OCI-LY3 (cell line): Measurements from ENCODE around the gene PEX12.
A peak's percentile ranks its signal among the peaks of the same experiment; 100 is the strongest.
"Not testable (repeated sequence)": the region's sequence is repeated elsewhere in the genome, so short reads cannot be mapped to it uniquely, and the experiment has no call there.

Experiments used
- H2AFZ ChIP-seq: fragments of 200-600, 300-600 bp; shearing (Covaris generic); 2 replicates; pipeline ENCODE4 v1.6.0; 2014; ENCODE audit warnings: antibody characterized with exemption, low read depth, low read length
- H3K27ac ChIP-seq: fragments of 200-600, 300-600 bp; sonication (generic); 2 replicates; pipeline ENCODE4 v1.5.1; 2014; ENCODE audit warnings: mild to moderate bottlenecking, low read length, moderate library complexity, mixed read lengths
- H3K27me3 ChIP-seq: fragments of 200-600, 300-600 bp; sonication (generic); 2 replicates; pipeline ENCODE4 v1.6.1; 2014; ENCODE audit warnings: low read depth, low read length, mixed read lengths
- H3K36me3 ChIP-seq: fragments of 200-600, 300-600 bp; sonication (generic); replicated peaks from 2 replicates; pipeline ENCODE3; 2014; ENCODE audit warnings: low read depth, low read length, mixed read lengths
- H3K4me1 ChIP-seq: fragments of 300-600, 200-600 bp; sonication (generic); 2 replicates; pipeline ENCODE4 v1.6.1; 2014; ENCODE audit warnings: low read length, mixed read lengths
- H3K4me2 ChIP-seq: fragments of 200-600, 300-600 bp; sonication (generic); 2 replicates; pipeline ENCODE4 v1.6.1; 2014; ENCODE audit warnings: low read length, mixed read lengths
- H3K4me3 ChIP-seq: fragments of 300-600, 200-600 bp; sonication (generic); 2 replicates; pipeline ENCODE4 v1.5.1; 2014; ENCODE audit warnings: antibody characterized with exemption, mild to moderate bottlenecking, low read length, moderate library complexity
- H3K79me2 ChIP-seq: fragments of 300-600, 200-600 bp; shearing (Covaris generic); 2 replicates; pipeline ENCODE4 v1.6.1; 2014; ENCODE audit warnings: mild to moderate bottlenecking, low read length, mixed read lengths
- H3K9ac ChIP-seq: fragments of 300-600, 200-600 bp; shearing (Covaris generic); 2 replicates; pipeline ENCODE4 v1.6.0; 2014; ENCODE audit warnings: mild to moderate bottlenecking, low read length, moderate library complexity
- H3K9me3 ChIP-seq: fragments of 200-600, 300-600 bp; shearing (Covaris generic); 2 replicates; pipeline ENCODE4 v1.6.1; 2014; ENCODE audit warnings: low read length, mixed read lengths; ENCODE audit not compliant: insufficient read depth
- H4K20me1 ChIP-seq: fragments of 200-600, 300-600 bp; sonication (generic); 2 replicates; pipeline ENCODE4 v1.6.1; 2016; ENCODE audit warnings: low read length, mixed read lengths; ENCODE audit not compliant: insufficient read depth
- CTCF ChIP-seq: fragments of 200-600, 300-600 bp; sonication (generic); IDR thresholded peaks from 2 replicates; pipeline ENCODE4 v1.5.1; 2014; ENCODE audit warnings: antibody characterized with exemption, low read length, low read depth
- EZH2phosphoT487 ChIP-seq: fragments of 200-600 bp; shearing (Covaris generic); IDR thresholded peaks from 2 replicates; pipeline ENCODE4 v1.6.1; 2018; ENCODE audit warnings: antibody characterized with exemption, mixed run types, low read depth

Gene PEX12

GRCh38 chr17:35617505-35617904, 39.1 kb upstream of the PEX12 start:
- TF ChIP-seq CTCF (no peak), EZH2phosphoT487 (no peak)
- Histone ChIP-seq H3K27me3 (no peaks in the 10 kb centered on the region), H3K9ac (no peak overlapping the region), H2AFZ (no peak overlapping the region), H3K4me2 (no peak overlapping the region), H3K79me2 (no peaks in the 10 kb centered on the region), H3K36me3 (peaks cover 7% of the 10 kb centered on the region), H3K9me3 (no peaks in the 10 kb centered on the region), H3K4me1 (peaks cover 3% of the 10 kb centered on the region; the same call in 1 of the 2 replicates), H3K4me3 (no peak overlapping the region), H3K27ac (no peak overlapping the region), H4K20me1 (no peaks in the 10 kb centered on the region)

GRCh38 chr17:35616536-35616935, 38.2 kb upstream of the PEX12 start:
- Histone ChIP-seq H3K4me2 (no peak overlapping the region), H3K36me3 (peaks cover 9% of the 10 kb centered on the region)

GRCh38 chr17:35614810-35615209, 36.4 kb upstream of the PEX12 start:
- H3K4me2 ChIP-seq = no peak overlapping the region
- no peaks in the 10 kb centered on the region for H4K20me1 ChIP-seq
- no peak overlapping the region for H2AFZ ChIP-seq
- H3K9me3 ChIP-seq = no peaks in the 10 kb centered on the region
- peaks cover 9% of the 10 kb centered on the region for H3K36me3 ChIP-seq
- H3K4me3 ChIP-seq = no peak overlapping the region
- H3K4me1 ChIP-seq = peaks cover 3% of the 10 kb centered on the region; the same call in 1 of the 2 replicates
- no peaks in the 10 kb centered on the region for H3K27me3 ChIP-seq
- H3K9ac ChIP-seq = no peak overlapping the region
- TF ChIP-seq EZH2phosphoT487 = no peak
- no peaks in the 10 kb centered on the region for H3K79me2 ChIP-seq
- no peak overlapping the region for H3K27ac ChIP-seq

More at GRCh38 chr17:35616536-35616935, 38.2 kb upstream of the PEX12 start:
- Histone ChIP-seq H3K9me3 (no peaks in the 10 kb centered on the region), H3K27me3 (no peaks in the 10 kb centered on the region), H3K27ac (no peak overlapping the region), H3K9ac (no peak overlapping the region), H4K20me1 (no peaks in the 10 kb centered on the region), H2AFZ (no peak overlapping the region), H3K4me1 (peaks cover 3% of the 10 kb centered on the region; the same call in 1 of the 2 replicates), H3K4me3 (no peak overlapping the region), H3K79me2 (no peaks in the 10 kb centered on the region)
- TF ChIP-seq CTCF (no peak), EZH2phosphoT487 (no peak)

GRCh38 chr17:35612924-35613521, 34.7 kb upstream of the PEX12 start:
- H3K79me2 ChIP-seq = no peaks in the 10 kb centered on the region

GRCh38 chr17:35610746-35611145, 32.4 kb upstream of the PEX12 start:
- not testable (repeated sequence) for H2AFZ ChIP-seq, H3K9ac ChIP-seq, H3K27me3 ChIP-seq, H3K4me3 ChIP-seq, H3K4me1 ChIP-seq, H3K79me2 ChIP-seq, H3K9me3 ChIP-seq, H3K27ac ChIP-seq, H4K20me1 ChIP-seq, H3K4me2 ChIP-seq
- peaks cover 12% of the 10 kb centered on the region for H3K36me3 ChIP-seq

More at GRCh38 chr17:35612924-35613521, 34.7 kb upstream of the PEX12 start:
- Histone ChIP-seq H3K4me3 (no peak overlapping the region), H3K4me2 (no peak overlapping the region), H2AFZ (no peak overlapping the region), H3K4me1 (no peaks in the 10 kb centered on the region), H3K27ac (no peak overlapping the region), H3K9me3 (no peaks in the 10 kb centered on the region), H3K27me3 (no peaks in the 10 kb centered on the region), H3K9ac (no peak overlapping the region), H3K36me3 (peaks cover 10% of the 10 kb centered on the region), H4K20me1 (no peaks in the 10 kb centered on the region)
- TF ChIP-seq CTCF (peak; percentile 85), EZH2phosphoT487 (no peak)
